H9 (cell line): ENCODE results near the gene NTNG2. TPM values are rescaled to one million over a fixed set of nuclear protein-coding genes. Genes with fewer than 3 reads are reported as not detected.

Experiments used
- DNase-seq: peaks from one replicate; pipeline ENCODE4 v3.0.0-alpha.2; 2017
- H2AFZ ChIP-seq: one replicate; pipeline ENCODE4 v1.6.1; 2013; ENCODE audit warnings: mild to moderate bottlenecking, low read length, control low read depth, moderate library complexity
- H2AK5ac ChIP-seq: 2 replicates; pipeline ENCODE4 v1.6.1; 2013; ENCODE audit warnings: low read length, control low read depth, mixed read lengths; ENCODE audit not compliant: insufficient read length
- H2BK120ac ChIP-seq: one replicate; pipeline ENCODE4 v1.6.1; 2013; ENCODE audit warnings: low read depth, mild to moderate bottlenecking, low read length, control low read depth, inconsistent platforms; ENCODE audit not compliant: poor library complexity, severe bottlenecking
- H2BK12ac ChIP-seq: 2 replicates; pipeline ENCODE4 v1.6.1; 2013; ENCODE audit warnings: low read length, control low read depth, mixed read lengths, low read depth; ENCODE audit not compliant: insufficient read length
- H2BK15ac ChIP-seq: 2 replicates; pipeline ENCODE4 v1.6.1; 2013; ENCODE audit warnings: low read depth, low read length, control low read depth
- H2BK20ac ChIP-seq: one replicate; pipeline ENCODE4 v1.6.1; 2013; ENCODE audit warnings: low read depth, mild to moderate bottlenecking, low read length, control low read depth, inconsistent platforms; ENCODE audit not compliant: poor library complexity, severe bottlenecking
- H2BK5ac ChIP-seq: 2 replicates; pipeline ENCODE4 v1.6.1; 2013; ENCODE audit warnings: low read length, control low read depth, mixed read lengths; ENCODE audit not compliant: insufficient read length
- H3K14ac ChIP-seq: 2 replicates; pipeline ENCODE4 v1.6.1; 2013; ENCODE audit warnings: low read length, control low read depth; ENCODE audit not compliant: insufficient read depth
- H3K18ac ChIP-seq: 2 replicates; pipeline ENCODE4 v1.6.1; 2013; ENCODE audit warnings: low read depth, mild to moderate bottlenecking, mixed read lengths, low read length, control low read depth; ENCODE audit not compliant: insufficient read length
- H3K23ac ChIP-seq: 2 replicates; pipeline ENCODE4 v1.6.1; 2013; ENCODE audit warnings: low read length, control low read depth, mixed read lengths, low read depth; ENCODE audit not compliant: insufficient read length
- H3K23me2 ChIP-seq: 2 replicates; pipeline ENCODE4 v1.6.1; 2013; ENCODE audit warnings: low read depth, mild to moderate bottlenecking, mixed read lengths, low read length, control low read depth; ENCODE audit not compliant: insufficient read length, poor library complexity, severe bottlenecking
- H3K27ac ChIP-seq: 2 replicates; pipeline ENCODE4 v1.5.1; 2013; ENCODE audit warnings: low read length, control low read depth, mixed read lengths, low read depth; ENCODE audit not compliant: insufficient read length
- H3K27me3 ChIP-seq: 2 replicates; pipeline ENCODE4 v1.6.1; 2013; ENCODE audit warnings: low read length, control low read depth, inconsistent platforms; ENCODE audit not compliant: insufficient read depth
- H3K4ac ChIP-seq: 2 replicates; pipeline ENCODE4 v1.6.1; 2013; ENCODE audit warnings: low read depth, mild to moderate bottlenecking, control low read depth, inconsistent platforms, low read length, moderate library complexity
- H3K4me1 ChIP-seq: 2 replicates; pipeline ENCODE4 v1.6.1; 2013; ENCODE audit warnings: low read length, control low read depth, inconsistent platforms; ENCODE audit not compliant: insufficient read depth
- H3K4me2 ChIP-seq: 2 replicates; pipeline ENCODE4 v1.6.1; 2013; ENCODE audit warnings: low read length, control low read depth, mixed read lengths; ENCODE audit not compliant: insufficient read length, insufficient read depth
- H3K56ac ChIP-seq: 2 replicates; pipeline ENCODE4 v1.6.1; 2013; ENCODE audit warnings: low read depth, mild to moderate bottlenecking, mixed read lengths, low read length, control low read depth; ENCODE audit not compliant: insufficient read length
- H3K79me1 ChIP-seq: 2 replicates; pipeline ENCODE4 v1.6.1; 2013; ENCODE audit warnings: low read depth, mild to moderate bottlenecking, moderate library complexity, low read length, control low read depth, inconsistent platforms; ENCODE audit not compliant: insufficient read depth, poor library complexity, severe bottlenecking
- H3K79me2 ChIP-seq: 2 replicates; pipeline ENCODE4 v1.6.1; 2013; ENCODE audit warnings: low read length, control low read depth, inconsistent platforms; ENCODE audit not compliant: insufficient read depth
- H3K9ac ChIP-seq: 2 replicates; pipeline ENCODE4 v1.6.1; 2013; ENCODE audit warnings: low read length, control low read depth, mixed read lengths; ENCODE audit not compliant: insufficient read length; ENCODE audit errors: extremely low read depth
- H3K9me3 ChIP-seq: one replicate; pipeline ENCODE4 v1.6.1; 2013; ENCODE audit warnings: low read depth, low read length, inconsistent platforms; ENCODE audit not compliant: control insufficient read depth
- H3T11ph ChIP-seq: one replicate; pipeline ENCODE4 v1.6.1; 2013; ENCODE audit warnings: mild to moderate bottlenecking, low read length, control low read depth, inconsistent platforms
- H4K20me1 ChIP-seq: one replicate; pipeline ENCODE4 v1.6.1; 2013; ENCODE audit not compliant: control insufficient read depth, insufficient read length, insufficient read depth
- H4K5ac ChIP-seq: 2 replicates; pipeline ENCODE4 v1.6.1; 2013; ENCODE audit warnings: low read depth, mild to moderate bottlenecking, mixed read lengths, low read length, control low read depth; ENCODE audit not compliant: insufficient read length
- H4K8ac ChIP-seq: replicated peaks from 2 replicates; pipeline ENCODE4 v1.6.1; 2013; ENCODE audit warnings: low read length, control low read depth, mixed read lengths, low read depth; ENCODE audit not compliant: insufficient read length
- H4K91ac ChIP-seq: 2 replicates; pipeline ENCODE4 v1.6.1; 2013; ENCODE audit warnings: low read depth, mild to moderate bottlenecking, moderate library complexity, mixed read lengths, low read length, control low read depth; ENCODE audit not compliant: insufficient read length
- H3K27ac Mint-ChIP-seq, 3 experiments: 2 replicates in 2 of 3; 3 replicates in 1 of 3; pipeline ENCODE4 v1.8.0; 2020 to 2021; ENCODE audit warnings: mixed read lengths in 3 of 3, mild to moderate bottlenecking in 1 of 3, moderate library complexity in 1 of 3
- H3K27me3 Mint-ChIP-seq: 2 replicates; pipeline ENCODE4 v1.8.0; 2021; ENCODE audit warnings: low read depth, mild to moderate bottlenecking, moderate library complexity, mixed read lengths
- H3K36me3 Mint-ChIP-seq, 3 experiments: 2 replicates in 2 of 3; 3 replicates in 1 of 3; pipeline ENCODE4 v1.8.0; 2020 to 2021; ENCODE audit warnings: low read depth in 3 of 3, mixed read lengths in 3 of 3; ENCODE audit not compliant: insufficient read depth in 1 of 3
- H3K4me1 Mint-ChIP-seq, 2 experiments: 2 replicates each; pipeline ENCODE4 v1.8.0; 2020; ENCODE audit warnings: mixed read lengths in 2 of 2
- H3K4me3 Mint-ChIP-seq, 2 experiments: 2 replicates in 1 of 2; 3 replicates in 1 of 2; pipeline ENCODE4 v1.8.0; 2020 to 2021; ENCODE audit warnings: mild to moderate bottlenecking in 2 of 2, mixed read lengths in 2 of 2, moderate library complexity in 1 of 2
- H3K9me3 Mint-ChIP-seq, 2 experiments: 2 replicates in 1 of 2; 3 replicates in 1 of 2; pipeline ENCODE4 v1.8.0; 2020; ENCODE audit warnings: mild to moderate bottlenecking in 2 of 2, mixed read lengths in 2 of 2, moderate library complexity in 1 of 2
- CTCF ChIP-seq: fragments of 200-600 bp; sonication (generic); conservative IDR thresholded peaks from 3 replicates; pipeline ENCODE4 v1.8.0; 2021; ENCODE audit warnings: antibody characterized with exemption, mild to moderate bottlenecking
- WGBS: extraction: QIAGEN DNeasy Blood & Tissue Kit; methylation state at CpG from one replicate; pipeline ENCODE4 v1.1.7; 2013; ENCODE audit warnings: missing lambda C conversion rate, low lambda C conversion rate, mixed read lengths; ENCODE audit not compliant: insufficient read length; ENCODE audit errors: extremely low coverage; 5-methylcytosine and 5-hydroxymethylcytosine counted together
- total RNA-seq: library from RNA; stranded (reverse); gene quantifications from 2 replicates; pipeline ENCODE4 v1.2.1, GENCODE V29; 2021

NTNG2 gene
- total RNA-seq, 1 experiment from 2014 or later: 0.52 TPM

DNA sequence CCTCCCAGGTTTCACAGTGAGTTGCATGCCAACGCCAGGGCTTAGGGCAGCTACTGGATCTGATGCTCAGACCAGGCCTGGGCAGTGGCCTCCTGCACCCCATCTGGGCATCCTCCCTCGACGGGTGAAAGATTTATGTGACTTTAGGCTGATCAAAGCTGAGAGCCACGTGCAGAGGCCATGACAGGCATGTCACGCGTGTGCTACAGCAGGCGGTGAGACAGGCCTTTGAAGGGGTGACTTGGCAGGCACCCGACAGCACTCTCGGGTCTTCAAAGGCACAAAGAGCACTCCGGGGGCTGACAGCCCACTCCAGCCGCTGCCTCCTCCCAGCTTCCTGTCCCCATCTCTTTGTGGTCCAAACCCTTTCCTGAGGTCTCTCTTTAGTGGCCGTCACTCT lies 66.2 kb downstream of the NTNG2 start:
- Histone ChIP-seq H2BK5ac (no peak overlapping the region), H3K14ac (no peak overlapping the region; the same call in 1 of the 2 replicates), H2BK12ac (no peak overlapping the region), H3T11ph (no peak overlapping the region), H3K4me2 (no peak overlapping the region), H3K4ac (no peak overlapping the region), H2BK120ac (no peak overlapping the region), H4K8ac (no peak overlapping the region), H3K79me2 (no peaks in the 10 kb centered on the region), H3K9ac (no peak overlapping the region), H3K27me3 (no peaks in the 10 kb centered on the region), H2BK20ac (no peak overlapping the region), H3K23ac (no peak overlapping the region), H4K20me1 (no peaks in the 10 kb centered on the region), H3K56ac (no peak overlapping the region), H4K5ac (no peak overlapping the region), H2BK15ac (no peak overlapping the region), H3K79me1 (no peaks in the 10 kb centered on the region), H3K18ac (no peak overlapping the region), H3K27ac (no peak overlapping the region), H4K91ac (no peak overlapping the region), H2AK5ac (no peak overlapping the region), H3K23me2 (no peaks in the 10 kb centered on the region), H3K9me3 (no peaks in the 10 kb centered on the region), H3K4me1 (no peaks in the 10 kb centered on the region), H2AFZ (no peak overlapping the region)
- DNase-seq: no peak
- Mint-ChIP-seq H3K36me3 (no peaks in the 10 kb centered on the region), H3K9me3 (no peaks in the 10 kb centered on the region), H3K4me3 (peak overlapping the region in 1 of 2 experiments; percentile 10; a peak in 1 of 5 replicates), H3K27ac (no peak overlapping the region), H3K4me1 (peaks cover 2 to 11% of the 10 kb centered on the region in 2 experiments; a peak in 2 of 4 replicates), H3K27me3 (peaks cover 5% of the 10 kb centered on the region)
- no peak for TF ChIP-seq CTCF
- no CpG with 5 or more reads among the region's 12 CpGs for WGBS
